SW 1271 (cell line): ENCODE results near the gene TAF11L12.
"Not testable (repeated sequence)": the region's sequence is repeated elsewhere in the genome, so short reads cannot be mapped to it uniquely, and the experiment has no call there.

ENCODE experiments used
- DNase-seq, 2 experiments: peaks; one replicate each; lab custom pipeline; 2025; lab: John Stamatoyannopoulos, UW

The TAF11L12 gene

GRCh38 chr5:17610092-17610491 lies at the start of gene TAF11L12:
Gene TAF11L12, plus strand, starts transcription at chr5:17610392.
- DNase-seq, result not testable (repeated sequence)

DNA sequence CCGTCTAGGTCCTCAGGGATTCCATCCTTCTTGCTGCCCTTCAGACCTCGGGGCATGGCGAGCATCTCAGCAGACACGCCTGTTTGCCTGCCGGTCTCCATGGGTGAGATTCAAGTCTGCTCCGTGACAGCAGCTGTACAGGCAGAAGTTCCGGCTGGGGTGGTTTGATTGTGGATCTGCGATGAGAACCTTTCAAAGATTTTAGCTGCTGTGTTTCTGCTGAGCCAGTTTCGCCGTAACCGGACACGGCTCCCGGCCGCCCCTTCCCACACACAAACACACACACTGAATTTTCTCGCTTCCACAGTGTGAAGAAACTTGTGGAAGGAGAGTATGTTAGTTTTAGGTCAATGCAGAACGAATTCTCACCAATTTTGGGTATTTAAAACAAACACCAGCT lies 24.5 kb upstream of the TAF11L12 start, which contains the start of gene TAF11L7:
TAF11L7 (minus strand) TSS at position 101 of the 400 bp plus-strand sequence.
- DNase-seq, result not testable (repeated sequence)

DNA sequence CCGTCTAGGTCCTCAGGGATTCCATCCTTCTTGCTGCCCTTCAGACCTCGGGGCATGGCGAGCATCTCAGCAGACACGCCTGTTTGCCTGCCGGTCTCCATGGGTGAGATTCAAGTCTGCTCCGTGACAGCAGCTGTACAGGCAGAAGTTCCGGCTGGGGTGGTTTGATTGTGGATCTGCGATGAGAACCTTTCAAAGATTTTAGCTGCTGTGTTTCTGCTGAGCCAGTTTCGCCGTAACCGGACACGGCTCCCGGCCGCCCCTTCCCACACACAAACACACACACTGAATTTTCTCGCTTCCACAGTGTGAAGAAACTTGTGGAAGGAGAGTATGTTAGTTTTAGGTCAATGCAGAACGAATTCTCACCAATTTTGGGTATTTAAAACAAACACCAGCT lies 19.3 kb upstream of the TAF11L12 start, which contains the start of gene TAF11L8:
TAF11L8 (minus strand) TSS at position 101 of the 400 bp plus-strand sequence.
- DNase-seq, result not testable (repeated sequence)

DNA sequence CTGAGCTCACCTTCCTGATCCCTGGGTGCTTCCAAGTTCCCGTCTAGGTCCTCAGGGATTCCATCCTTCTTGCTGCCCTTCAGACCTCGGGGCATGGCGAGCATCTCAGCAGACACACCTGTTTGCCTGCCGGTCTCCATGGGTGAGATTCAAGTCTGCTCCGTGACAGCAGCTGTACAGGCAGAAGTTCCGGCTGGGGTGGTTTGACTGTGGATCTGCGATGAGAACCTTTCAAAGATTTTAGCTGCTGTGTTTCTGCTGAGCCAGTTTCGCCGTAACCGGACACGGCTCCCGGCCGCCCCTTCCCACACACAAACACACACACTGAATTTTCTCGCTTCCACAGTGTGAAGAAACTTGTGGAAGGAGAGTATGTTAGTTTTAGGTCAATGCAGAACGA lies 15.9 kb upstream of the TAF11L12 start, which contains the start of gene TAF11L9:
TAF11L9 (minus strand) TSS at position 140 of the 400 bp plus-strand sequence.
- DNase-seq, result not testable (repeated sequence)

- DNase-seq, result not testable (repeated sequence)
Measured at GRCh38 chr5:17597728-17598127, 12.5 kb upstream of the TAF11L12 start, which contains the start of gene TAF11L10. Gene TAF11L10, minus strand, starts transcription at chr5:17597828.

- DNase-seq, result not testable (repeated sequence)
Measured at GRCh38 chr5:17603880-17604279, 6.3 kb upstream of the TAF11L12 start, which contains the start of gene TAF11L11. Gene TAF11L11, plus strand, starts transcription at chr5:17604183.

- DNase-seq, result no peak
Measured at GRCh38 chr5:17604951-17605350, 5.2 kb upstream of the TAF11L12 start.

DNA sequence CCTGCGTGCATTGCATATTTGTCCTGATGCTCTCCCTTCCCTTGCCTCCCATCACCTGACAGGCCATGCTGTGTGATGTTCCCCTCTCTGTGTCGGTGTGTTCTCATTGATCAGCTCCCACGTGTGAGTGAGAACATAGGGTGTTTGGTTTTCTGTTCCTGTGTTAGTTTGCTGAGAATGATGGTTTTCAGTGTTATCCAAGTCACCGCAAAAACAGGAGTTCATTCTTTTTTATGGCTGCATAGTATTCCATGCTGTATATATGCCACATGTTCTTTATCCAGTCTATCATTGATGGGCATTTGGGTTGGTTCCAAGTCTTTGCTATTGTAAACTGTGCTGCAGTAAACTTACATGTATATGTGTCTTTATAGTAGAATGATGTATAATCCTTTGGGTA lies 2.7 kb upstream of the TAF11L12 start:
- not testable (repeated sequence) for DNase-seq

- DNase-seq, result no peak
Measured at GRCh38 chr5:17614872-17615605, 4.8 kb downstream of the TAF11L12 start.

GRCh38 chr5:17619354-17619753 lies 9.2 kb downstream of the TAF11L12 start:
- DNase-seq, result no peak

DNA sequence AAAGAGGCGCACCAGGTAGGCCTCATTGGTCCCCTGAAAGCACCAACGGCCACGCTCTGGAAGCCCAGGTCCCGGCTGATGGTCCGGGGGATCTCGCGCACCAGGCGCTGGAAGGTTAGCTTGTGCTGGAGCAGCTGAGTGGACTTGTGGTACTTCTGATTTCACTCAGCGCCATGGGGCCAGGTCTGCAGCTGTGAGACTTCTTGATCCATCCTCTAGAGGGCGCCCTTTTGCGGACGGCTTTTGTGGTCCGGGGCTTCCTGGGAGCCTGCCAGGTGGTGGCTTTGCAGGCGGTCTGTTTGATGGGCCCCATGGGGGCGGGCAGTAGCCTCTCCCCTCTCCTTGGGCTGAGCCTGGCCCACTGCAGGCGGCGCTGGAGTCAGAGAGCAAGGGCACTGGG lies 10.4 kb downstream of the TAF11L12 start:
- DNase-seq, result no peak

DNA sequence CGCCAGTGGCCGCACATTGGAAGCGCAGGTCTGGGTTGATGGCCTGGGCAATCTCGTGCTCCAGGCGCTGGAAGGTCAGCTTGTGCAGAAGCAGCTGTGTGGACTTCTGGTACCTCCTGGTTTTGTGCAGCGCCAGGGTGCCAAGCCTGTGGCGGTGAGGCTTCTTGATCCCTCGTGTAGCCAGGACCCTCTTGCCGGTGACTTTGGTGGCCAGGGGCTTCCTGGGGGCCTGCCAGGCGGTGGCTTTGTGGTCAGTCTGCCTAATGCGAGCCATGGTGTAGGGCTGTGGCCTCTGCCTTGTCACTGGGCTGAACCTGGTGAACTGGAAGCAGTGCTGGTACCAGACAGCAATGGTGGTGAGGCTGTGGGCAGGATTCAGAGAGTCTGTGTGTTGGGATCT lies 15.5 kb downstream of the TAF11L12 start:
- no peak for DNase-seq

- not testable (repeated sequence) for DNase-seq
Measured at GRCh38 chr5:17631788-17632187, 21.6 kb downstream of the TAF11L12 start, which contains the start of gene TAF11L13. Gene TAF11L13, plus strand, starts transcription at chr5:17632088.

DNA sequence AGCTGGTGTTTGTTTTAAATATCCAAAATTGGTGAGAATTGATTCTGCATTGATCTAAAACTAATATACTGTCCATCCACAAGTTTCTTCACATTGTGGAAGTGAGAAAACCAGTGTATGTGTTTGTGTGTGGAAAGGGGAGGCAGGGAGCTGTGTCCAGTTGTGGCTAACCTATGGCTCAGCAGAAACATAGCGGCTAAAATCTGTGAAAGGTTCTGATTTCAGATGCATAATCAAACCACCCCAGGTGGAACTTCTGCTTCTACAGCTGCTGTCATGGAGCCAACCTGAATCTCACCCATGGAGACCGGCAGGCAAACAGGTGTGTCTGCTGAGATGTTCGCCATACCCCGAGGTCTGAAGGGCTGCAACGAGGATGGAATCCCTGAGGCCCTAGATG lies 24.0 kb downstream of the TAF11L12 start, which contains the start of gene TAF11L14:
TAF11L14 (plus strand) TSS at position 301 of the 400 bp plus-strand sequence.
- DNase-seq, result no peak

DNA sequence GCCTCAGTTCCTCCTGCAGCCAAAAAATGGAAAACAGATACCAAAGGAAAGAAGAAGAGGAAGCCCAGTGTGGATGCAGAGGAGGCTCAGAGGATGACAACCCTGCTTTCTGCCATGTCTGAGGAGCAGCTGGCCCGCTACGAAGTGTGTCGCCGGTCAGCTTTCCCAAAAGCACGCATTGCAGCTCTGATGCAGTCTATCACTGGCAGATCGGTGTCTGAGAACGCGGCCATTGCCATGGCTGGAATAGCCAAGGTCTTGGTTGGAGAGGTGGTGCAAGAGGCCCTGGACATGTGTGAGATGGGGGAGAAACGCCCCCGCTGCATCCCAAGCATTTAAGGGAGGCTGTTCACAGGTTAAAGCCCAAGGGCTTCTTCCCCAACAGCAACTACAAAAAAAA lies 39.0 kb downstream of the TAF11L12 start:
- DNase-seq, result not testable (repeated sequence)

DNA sequence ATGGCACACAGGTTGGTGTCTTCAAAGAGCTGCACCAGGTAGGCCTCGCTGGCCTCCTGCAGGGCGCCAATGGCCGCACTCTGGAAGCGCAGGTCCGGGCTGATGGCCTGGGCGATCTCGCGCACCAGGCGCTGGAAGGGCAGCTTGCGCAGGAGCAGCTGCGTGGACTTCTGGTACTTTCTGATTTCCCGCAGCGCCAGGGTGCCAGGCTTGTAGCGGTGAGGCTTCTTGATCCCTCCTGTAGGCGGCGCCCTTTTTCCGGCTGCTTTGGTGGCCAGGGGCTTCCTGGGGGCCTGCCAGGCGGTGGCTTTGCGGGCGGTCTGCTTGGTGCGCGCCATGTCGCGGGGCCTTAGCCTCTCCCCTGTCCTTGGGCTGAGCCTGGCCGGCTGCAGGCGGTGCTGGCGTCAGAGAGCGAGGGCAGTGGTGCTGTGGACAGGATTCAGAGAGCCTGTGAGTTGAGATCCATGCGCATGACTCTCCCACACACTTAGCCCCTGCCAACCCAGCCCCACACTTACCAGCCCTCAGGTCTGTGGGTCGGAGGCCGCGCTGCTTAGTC lies 45.1 kb downstream of the TAF11L12 start:
- DNase-seq, result not testable (repeated sequence)

DNA sequence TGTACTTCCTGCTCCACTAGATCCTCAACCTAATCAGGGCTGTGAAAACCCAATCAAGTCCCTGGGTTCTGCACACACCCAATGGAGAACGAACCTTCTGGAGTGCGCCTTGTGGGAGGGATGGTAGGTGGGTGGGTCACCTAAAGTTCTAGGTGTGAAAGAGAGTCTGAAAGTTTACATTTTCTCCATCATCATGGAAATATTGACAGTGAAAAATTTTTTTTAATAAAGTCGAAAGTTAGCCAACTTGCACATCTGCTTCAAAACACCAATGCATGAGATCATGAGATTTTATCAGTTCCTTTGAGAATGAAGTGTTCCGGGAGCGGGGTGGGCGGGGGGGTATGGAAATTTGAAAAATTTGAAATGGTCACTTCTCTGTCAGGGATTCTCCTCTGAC lies 45.7 kb downstream of the TAF11L12 start:
- no peak for DNase-seq
